ENCODE data around the gene EPYC.

GRCh38 chr12:90954921-90955320 is 49.9 kb downstream of the EPYC start, which contains the start of gene CCER1:
- TF ChIP-seq CEBPB (IDR thresholded peaks at IDR 0.05; ENCODE audit: borderline replicate concordance in 1 of 2, low read depth in 2 of 2, low read length in 2 of 2) (no peak), BRCA1 (IDR thresholded peaks at IDR 0.05; ENCODE audit: low read depth, low read length) (no peak), POLR2A (IDR thresholded peaks at IDR 0.05; ENCODE audit: low read depth, low read length) (no peak), EGR1 (IDR thresholded peaks at IDR 0.05; ENCODE audit: borderline replicate concordance in 1 of 2, low read depth in 2 of 2, low read length in 2 of 2) (no peak)
